Gastrocnemius medialis (tissue), 4 donors: ENCODE data around the gene C1QL4.

Source experiments
- POLR2A ChIP-seq, 2 donors: fragments of 450-650 bp; IDR thresholded peaks; one replicate each; pipeline ENCODE4 v1.6.1; 2017; ENCODE audit warnings: antibody characterized with exemption in 2 of 2, mild to moderate bottlenecking in 2 of 2, moderate library complexity in 2 of 2
- TF ChIP-seq, protein P1 (sequence below), 5 experiments: fragments of 450-650 bp in 3 of 5; fragments of 200-600 bp in 2 of 5; sonication (generic) in 2 of 5; IDR thresholded peaks in 4 of 5; conservative IDR thresholded peaks in 1 of 5; 1 replicate in 4 of 5; 2 replicates in 1 of 5; pipeline ENCODE4 v1.5.1; 2016 to 2019; ENCODE audit warnings: antibody characterized with exemption in 5 of 5, mild to moderate bottlenecking in 3 of 5, moderate library complexity in 3 of 5

DNA sequence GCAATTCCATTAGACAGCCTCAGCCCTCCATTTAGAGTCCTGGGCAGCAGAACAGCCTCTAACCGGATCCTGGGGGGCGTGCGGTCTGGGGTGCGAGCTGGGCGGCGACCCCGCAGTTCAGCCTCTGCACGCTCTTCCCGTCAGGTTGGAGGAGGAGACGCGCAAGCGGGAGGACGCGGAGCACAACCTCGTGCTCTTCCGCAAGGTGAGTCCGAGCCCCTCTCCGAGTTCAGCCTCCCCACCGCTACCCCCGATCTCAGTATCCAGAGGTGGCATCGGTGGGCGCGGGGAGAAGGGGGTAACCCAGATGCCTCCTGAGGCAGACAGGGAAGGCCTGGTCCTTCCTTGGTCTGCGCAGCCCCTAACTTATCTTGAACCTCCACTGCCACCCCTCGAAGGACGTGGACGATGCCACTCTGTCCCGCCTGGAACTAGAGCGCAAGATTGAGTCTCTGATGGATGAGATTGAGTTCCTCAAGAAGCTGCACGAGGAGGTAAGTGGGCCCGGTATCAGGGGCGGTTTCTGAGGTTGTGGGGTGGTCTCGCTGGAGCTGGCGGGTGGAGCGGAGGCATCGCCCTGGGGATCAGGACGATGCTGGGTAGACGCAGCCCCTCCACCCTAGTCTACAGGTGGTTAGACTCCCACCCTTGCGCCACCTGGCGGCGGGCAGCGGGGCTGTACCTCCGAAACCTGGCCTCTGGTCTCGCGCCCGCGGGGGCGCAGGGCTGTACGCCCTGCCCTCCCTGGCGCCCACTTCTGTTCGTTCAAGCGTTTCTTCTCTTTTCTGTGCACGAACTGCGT lies 40.8 kb downstream of the C1QL4 start:
- TF ChIP-seq, protein P1, sequence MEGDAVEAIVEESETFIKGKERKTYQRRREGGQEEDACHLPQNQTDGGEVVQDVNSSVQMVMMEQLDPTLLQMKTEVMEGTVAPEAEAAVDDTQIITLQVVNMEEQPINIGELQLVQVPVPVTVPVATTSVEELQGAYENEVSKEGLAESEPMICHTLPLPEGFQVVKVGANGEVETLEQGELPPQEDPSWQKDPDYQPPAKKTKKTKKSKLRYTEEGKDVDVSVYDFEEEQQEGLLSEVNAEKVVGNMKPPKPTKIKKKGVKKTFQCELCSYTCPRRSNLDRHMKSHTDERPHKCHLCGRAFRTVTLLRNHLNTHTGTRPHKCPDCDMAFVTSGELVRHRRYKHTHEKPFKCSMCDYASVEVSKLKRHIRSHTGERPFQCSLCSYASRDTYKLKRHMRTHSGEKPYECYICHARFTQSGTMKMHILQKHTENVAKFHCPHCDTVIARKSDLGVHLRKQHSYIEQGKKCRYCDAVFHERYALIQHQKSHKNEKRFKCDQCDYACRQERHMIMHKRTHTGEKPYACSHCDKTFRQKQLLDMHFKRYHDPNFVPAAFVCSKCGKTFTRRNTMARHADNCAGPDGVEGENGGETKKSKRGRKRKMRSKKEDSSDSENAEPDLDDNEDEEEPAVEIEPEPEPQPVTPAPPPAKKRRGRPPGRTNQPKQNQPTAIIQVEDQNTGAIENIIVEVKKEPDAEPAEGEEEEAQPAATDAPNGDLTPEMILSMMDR (IDR thresholded peaks at IDR 0.05 in 4 of 5, conservative IDR thresholded peaks at IDR 0.05 in 1 of 5) = peak; percentile 9 to 58 (median 42)
- no peak for TF ChIP-seq POLR2A (IDR thresholded peaks at IDR 0.05)
